NCI-H2196 (cell line): Measurements from ENCODE around the gene RNF215.

ENCODE experiments used
- DNase-seq: peaks from one replicate; lab custom pipeline; 2025; ENCODE audit not compliant: unreplicated experiment; lab: John Stamatoyannopoulos, UW

RNF215 gene

DNA sequence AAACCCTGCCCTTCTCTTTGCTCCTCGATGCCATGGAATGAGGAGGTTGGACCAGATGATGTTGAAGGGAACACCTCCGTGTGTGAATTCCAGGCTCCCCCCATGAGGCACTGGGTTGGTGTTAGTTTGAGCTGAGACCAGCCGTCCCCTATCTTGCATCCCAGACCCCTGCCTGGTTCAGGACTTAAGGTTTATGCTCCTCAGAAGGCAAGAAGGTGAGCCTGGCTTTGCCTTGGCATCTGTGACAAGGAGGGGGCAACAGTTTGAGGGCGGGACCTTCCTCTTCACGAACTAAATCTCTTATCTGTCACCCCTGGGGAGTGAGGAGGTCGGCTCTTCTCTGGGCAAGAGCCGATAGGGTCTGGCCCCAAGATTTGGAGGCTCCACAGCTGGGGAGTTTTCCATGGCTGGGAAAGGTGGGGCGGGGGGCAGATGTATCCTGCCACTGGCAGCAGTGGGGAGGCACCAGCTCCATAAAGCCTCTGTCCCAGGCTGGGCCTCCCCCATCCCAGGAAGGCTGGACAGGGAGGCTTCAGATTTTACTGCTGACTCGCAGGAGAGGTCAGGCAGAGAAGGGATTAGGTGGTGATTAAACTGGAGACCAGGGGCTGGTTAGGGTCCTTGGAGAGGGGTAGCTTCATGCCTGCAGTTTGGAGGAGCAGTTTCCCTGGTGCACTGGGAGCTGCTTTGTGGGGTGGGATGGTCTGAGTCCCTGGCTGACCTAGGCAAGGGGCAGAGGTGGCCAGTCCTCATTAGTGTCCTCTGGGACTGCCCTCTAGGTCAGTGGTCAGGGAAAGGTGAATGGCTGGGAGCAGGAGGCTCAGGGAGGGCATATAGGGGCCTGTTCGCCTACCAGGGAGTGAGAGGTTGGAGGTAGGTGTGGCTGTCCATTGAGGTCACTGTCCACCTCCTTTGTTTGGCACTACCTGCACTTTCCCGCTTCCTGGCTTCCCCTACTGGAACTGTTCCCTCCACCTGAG is 10.7 kb upstream of the RNF215 start:
- no peak for DNase-seq

DNA sequence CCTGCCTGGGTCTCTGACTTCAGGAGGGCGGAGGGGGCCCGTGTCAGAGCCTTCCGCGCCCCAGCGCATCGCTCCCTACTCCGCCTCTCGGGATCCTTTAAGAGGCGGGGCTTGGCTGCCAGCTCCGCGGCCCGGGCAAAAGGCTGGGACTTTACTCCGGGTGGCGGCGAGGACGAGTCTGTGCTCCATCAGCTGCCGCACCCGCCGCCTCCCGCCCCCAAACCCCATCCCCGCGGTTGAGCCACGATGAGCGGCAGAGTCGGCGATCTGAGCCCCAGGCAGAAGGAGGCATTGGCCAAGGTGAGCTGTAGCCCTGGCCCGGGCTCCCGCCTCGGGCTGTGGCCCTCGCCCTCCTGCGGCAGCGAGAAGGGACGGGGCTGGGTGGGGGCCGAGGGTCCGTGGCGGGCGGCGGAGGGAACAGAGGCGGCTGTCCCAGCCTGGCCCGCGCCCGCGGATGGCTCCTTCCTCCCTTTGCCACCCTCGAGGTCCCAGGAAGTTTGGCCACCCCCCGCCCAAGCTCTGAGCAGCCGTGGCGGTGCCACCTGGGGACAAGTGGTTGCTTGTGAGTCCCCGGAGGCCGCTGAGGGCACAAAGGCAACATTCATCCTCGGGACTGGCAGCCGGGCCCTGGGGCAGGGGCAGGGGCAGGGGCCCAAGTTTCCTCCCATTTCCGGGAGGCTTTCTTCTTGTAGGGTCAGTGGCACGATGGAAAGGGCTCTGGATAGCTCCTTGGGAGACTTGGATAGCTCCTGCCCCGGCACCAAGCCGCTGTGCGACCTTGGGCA is 9.9 kb upstream of the RNF215 start, which contains the start of gene SEC14L2:
TSS of gene SEC14L2 (plus strand) at position 148 of the 785 bp plus-strand sequence. CDS start at position 247, 99 bp downstream.
- peak; percentile 25 for DNase-seq

DNA sequence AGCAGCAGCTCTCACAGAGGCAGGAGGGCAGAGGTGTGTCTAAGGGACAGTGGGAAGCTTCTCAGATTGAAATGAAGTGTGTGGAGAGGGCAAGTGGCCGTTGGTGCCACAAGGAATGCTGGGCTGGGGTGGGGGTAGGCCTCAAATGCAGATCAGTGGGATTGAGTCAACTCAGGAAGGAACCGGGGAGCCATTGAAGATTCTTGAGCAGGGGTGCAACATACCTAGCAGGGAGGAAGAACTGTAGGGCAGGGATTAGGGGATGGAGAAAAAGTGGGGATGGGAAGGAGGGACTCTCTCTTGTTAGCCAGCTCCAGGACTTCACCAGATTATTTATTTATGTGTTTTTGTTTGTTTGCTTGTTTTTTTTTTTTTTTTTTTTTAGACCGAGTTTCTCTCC is 6.7 kb upstream of the RNF215 start:
- no peak for DNase-seq

DNA sequence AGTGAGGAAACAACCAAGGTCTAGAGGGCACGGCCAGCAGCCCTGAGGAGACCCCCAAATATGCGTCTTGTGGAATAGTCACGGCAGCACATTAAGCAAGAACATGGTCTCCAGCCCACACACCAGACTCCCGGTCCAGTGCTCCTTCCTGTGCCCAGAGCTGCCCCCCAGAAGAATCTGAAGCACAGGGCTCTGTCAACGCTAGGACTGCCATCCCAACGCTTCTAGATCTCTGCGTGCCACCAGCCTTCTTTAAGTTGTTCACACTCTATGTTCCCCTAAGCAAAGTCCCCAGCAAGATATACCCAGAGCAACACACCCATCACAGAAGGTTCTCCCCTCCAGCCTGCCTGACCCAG is 6.1 kb upstream of the RNF215 start:
- DNase-seq = no peak

DNA sequence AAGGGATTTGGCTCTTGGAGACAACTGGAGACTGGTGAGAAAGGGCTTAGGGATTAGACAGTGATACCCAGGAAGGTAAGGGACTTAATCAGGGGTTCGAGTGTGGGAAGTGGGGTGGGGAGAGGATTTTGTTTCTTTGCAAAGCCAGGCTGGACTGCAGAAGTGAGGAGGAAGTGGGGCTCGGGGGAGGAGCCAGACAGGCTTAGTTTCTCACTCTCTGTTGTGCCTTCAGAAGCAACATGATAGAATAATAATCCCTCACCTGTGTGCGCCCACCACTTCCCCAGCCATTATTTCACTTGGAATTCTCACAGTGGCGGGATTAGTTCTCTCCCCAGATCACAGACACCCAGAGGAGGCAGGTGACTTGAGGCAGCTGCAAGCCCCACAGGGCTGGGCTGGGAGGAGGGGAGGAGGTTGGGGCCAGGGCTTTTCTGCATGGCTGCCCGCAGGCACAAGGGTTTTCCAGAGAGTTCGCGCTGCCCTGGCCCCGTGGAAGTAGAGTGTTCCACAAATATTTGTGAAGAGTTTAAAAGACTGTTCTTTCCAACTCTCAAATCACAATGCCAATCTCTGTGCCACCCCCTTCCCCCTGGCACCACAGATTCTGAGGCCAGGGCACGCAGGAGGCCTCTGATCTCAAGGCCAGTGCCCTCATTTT is 5.6 kb upstream of the RNF215 start:
- DNase-seq = no peak

DNA sequence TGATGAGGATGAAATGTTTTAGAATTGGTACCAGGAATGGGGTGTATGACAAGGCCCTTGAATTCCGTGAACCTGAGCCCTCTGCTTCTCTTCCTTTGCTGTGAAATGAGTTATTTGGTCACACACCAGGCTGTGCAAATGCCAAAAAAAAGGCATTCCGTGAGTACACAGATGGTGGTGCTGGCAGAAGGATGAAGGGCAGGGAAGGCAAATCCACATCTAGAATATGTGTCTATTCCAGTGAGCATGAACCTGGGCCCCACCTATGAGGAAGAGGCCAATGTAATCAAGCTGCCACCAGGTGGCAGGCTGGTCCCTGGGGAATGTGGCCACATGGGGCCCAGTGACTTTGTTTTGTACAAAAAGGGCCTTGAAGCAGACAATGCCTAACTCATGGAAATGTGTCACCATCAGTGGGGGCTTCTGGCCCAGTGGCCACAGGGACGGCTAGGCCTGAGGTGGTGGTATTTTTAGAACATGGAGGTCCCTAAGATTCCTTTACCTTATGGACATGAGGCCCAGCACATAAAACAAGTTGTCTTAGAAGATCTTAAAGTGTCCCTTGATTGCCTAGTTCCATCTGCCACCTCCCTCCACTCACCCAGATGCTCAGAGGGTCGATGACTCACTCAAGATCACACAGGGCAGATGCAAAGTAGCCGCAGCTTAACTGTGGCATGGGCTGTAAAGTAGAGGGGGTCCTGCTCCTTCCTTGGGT is 3.9 kb upstream of the RNF215 start:
- DNase-seq = peak; percentile 39

DNA sequence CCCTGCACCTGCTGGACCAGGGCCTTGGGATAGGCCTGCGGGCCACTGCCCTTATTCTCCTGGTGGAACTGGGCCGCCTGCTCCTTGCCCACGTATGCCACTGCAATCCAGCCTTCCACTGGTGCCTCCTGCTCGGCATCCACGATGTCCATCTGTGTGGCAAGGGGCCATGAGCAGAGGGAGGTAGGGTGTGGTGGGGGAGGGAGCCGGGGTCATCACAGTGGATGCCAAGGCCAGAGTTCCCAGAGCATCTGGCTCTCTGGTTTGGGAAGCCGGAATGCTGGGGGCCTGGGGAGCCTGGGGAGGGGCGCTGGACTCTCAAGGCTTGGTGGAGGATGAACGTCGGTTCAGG is 627 bp downstream of the RNF215 start:
- no peak for DNase-seq

DNA sequence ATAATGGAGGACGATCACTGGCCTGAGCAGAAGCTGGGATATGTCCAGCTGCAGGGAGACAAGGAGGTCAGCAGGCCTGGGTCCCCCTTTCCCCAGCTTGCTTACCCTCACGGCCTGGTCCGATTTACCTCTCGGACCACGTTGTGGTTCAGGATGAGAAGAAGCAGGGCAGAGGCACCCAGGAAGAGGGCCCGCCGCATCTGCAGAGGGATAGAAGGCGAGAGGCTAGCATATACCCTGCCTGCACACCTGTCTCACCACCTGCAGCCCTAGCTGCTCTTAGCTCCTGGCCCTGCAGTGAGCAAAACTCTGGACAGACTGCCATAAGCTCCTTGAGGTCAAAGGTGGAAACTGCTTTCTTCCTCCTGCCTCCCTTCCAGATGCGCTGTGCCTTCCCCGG is 1.3 kb downstream of the RNF215 start:
- no peak for DNase-seq

DNA sequence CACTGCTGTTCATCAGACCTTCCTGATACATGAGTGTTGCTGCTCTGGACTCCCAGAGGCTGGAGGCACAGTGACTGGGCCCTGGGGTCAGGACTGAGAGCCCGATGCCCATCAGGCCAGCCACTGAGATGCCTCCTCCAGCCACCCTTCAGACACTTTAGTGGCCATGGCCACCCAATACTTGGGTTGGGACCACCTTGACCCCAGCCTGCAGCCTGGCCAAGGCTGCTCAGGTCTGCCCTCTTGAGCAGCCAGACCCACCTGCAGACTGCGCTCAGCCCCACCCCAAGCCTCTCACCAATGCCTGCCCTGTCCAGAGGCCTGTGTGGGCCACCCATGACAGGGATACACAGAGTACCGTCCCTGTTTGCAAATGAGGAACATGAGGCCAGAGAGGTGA is 4.2 kb downstream of the RNF215 start:
- DNase-seq = no peak

DNA sequence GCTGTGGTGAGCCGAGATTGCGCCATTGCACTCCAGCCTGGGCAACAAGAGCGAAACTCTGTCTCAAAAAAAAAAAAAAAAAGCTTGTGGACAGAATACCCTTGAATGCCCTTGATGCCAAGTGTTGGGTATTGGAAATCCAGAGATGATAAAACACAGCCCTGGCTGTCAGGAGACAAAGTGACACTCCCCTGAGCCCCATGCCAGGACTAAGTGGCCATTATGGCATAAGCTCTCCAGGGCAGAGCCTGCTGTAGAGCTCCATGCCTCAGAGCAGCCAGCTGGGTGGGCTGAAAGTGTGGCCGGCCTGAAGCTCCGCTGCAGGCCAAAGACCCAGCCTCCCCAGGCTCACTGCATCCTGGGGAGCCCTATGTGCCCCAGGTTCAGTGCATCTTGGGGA is 4.9 kb downstream of the RNF215 start:
- no peak for DNase-seq

DNA sequence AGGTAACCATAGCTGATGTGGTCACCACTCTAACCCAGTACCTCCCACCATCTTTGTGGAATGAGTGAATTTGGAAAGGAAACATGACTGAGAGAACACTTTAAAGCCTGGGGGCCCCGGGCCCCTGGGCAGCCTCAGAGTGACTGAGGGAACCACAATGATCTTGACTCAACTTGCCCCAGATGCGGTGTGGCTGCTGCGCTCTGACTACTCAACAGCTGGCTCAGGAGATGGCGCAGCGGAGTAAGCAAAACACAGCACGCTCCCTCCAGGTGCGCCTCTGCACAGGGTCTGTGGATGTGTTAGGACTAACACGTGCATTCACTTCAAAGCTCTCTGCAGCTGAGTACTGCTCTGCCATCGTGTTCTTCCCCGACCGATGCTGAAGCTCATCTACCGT is 5.9 kb downstream of the RNF215 start:
- no peak for DNase-seq

DNA sequence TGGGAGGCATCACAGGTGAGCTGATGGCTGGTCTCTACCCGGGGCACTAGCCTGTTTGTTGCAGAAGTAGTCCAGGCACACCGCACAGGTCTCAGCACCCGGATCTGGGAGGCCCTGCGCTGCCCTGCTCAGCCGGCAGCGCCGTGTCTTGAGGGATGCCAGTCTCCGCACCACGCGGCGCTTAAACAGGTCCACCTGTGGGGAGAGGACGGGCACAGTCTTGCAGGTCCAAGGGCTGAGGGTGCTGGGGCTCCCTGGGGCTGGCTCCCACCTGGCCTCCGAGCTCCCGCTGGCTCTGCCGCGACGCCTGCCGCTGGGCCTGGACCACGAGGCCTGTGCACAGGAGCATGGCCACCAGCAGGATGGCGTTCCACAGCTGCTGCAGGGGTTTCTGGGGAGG is 7.2 kb downstream of the RNF215 start:
- no peak for DNase-seq

DNA sequence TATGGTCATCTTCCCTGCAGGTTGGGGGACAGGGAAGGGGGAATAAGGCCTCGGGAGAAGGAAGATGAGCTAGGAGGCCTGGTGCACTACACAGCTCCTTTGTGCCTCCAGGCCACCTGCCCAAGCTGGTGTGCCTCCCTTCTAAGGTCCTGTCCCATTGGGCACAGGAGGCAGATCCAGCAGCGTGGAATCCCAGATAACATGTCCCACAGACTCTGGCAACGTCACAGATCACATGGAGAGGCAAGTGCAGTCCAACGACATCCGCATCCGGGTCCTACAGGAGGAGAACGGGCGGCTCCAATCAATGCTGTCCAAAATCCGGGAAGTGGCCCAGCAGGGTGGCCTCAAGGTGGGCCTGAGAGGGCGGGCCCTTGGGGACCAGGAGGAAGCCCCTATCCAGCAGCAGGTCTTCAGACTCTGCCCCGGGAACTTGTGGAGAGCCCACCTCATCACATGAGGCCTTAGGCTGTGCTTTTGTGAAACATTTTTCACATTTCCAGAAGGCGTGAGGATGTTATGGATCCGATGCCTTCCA is 11.8 kb downstream of the RNF215 start:
- no peak for DNase-seq

DNA sequence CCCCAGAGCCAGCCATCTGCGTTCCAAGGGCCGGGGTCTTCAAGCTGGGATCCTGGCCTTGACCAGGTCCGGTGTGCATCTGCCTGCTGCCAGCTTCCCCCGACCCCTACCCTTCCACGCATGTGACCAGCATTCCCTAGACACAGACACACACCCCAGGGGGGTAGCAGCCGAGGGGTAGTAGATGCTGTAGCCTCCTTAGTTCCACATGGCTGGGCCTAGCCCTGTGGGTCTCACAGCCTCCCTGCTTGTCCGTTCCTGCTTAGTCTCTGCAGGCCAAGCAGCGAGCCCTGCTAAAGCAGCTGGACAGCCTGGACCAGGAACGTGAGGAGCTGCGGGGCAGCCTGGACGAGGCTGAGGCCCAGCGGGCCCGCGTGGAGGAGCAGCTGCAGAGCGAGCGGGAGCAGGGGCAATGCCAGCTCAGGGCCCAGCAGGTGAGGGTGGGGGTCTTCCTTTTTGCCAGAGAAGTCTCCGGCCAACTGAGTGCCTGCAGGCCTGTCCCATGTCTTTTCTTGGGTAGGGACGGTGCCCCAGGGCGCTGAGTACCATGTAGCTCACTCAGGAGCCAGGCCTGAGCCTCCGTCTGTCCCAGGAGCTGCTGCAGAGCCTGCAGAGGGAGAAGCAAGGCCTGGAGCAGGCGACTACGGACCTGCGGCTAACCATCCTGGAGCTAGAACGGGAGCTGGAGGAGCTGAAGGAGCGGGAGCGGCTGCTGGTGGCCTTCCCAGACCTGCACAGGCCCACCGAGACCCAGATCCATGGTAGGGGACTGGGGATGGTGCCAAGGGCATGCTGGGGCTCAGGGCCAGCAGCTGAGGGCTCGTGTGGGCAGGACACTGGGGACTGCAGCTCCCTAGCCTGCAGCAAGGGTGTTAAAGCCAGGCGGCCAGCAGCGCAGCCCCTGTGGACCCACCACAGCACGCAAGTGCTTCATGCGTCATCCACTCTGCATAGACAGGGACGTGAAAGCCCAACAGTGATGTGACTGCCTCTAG is 13.6 kb downstream of the RNF215 start:
- no peak for DNase-seq

DNA sequence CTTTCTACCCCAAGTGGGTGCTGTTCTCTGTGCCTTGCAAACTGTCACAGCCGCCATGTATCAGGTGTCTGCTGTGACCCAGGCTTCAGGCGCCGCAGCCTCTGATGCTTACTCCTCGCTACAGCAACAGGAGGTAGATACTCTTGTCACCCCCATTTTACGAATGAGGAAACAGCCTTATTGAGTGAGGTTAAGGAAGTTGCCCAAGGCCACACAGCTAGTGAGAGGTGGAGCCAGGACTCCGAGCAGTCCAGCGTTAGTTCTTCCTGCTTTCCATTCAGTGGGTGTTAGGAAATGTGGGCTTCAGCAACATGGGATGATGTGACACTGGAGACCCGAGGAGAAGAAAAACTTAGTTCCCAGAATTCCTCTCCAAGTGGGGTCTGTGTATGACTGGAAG is 14.3 kb downstream of the RNF215 start:
- no peak for DNase-seq

DNA sequence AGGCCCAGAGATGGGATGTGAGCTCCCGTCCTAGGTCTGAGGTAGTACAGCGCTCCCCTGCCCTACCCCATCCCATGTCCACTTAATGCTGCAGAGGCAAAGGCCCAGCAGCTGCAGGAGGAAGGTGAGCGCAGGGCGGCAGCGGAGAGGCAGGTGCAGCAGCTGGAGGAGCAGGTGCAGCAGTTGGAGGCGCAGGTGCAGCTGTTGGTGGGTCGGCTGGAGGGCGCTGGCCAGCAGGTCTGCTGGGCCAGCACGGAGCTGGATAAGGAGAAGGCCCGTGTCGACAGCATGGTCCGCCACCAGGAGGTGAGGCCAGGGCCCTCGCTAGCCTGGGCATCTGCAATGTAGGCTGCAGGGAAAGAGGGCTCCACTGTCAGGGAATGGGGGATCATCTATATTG is 15.2 kb downstream of the RNF215 start:
- no peak for DNase-seq

DNA sequence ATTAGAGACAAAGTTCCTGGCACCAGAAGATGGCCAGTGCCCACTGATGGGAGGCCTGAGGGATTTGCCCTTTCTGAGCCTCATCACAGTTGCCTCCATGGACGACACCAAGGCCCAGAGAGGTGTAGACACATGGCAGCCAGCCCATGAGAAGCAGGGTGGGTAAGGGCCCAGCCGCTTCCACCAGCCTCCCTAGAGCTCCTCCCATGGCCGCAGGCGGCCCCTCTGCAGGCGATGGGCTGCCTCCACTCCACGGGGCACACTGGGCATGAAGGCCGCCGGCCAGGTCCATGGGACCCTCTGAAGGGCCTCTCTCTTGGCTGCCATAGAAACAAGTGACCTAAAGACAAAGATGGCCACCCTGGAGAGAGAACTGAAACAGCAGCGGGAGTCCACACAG is 15.9 kb downstream of the RNF215 start:
- DNase-seq = no peak

DNA sequence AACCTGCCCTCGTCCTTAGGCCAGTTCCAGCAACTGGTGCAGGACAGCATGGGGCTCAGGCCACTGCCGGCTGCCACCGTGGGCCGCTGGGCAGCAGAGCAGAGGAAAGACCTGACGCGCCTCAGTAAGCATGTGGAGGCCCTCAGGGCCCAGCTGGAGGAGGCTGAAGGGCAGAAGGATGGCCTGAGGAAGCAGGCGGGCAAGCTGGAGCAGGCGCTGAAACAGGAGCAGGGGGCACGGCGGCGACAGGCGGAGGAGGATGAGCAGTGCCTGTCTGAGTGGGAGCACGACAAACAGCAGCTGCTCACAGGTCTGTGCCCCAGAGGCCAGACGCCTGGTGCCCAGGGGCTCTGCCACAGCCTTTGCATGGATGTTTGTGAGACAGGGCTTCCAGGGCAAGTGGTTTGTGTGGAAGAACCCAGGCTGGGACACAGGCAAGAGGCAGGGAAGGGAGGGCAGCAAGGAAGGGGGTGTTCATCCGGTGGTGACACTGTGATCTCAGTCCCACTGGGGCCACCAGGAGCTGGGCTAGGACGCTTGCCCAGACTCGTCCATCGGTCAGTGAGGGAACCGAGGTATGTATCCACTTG is 16.5 kb downstream of the RNF215 start:
- DNase-seq = no peak

DNA sequence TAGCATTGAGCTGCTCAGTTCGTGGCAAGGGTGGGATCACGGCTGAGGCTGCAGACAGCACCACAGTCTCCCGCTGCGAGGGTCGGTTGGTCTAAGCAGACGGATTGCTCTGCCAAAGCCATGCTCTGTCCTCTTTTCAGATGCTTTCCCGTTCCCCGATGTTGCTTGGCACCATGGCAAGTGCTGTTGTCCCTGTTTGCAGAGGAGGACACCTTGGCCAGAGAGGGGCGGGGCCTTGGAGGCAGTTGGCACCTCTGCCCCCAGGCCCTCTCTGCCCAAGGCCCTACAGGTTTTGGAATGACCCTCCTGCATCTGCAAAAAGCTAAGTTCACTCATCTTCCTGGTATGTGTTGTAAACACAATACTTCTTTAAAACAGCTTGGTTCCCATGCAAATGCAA is 18.8 kb downstream of the RNF215 start:
- DNase-seq = no peak
